K562 (cell line): ENCODE measurements around the gene TRIP6. TPM values are rescaled to one million over a fixed set of nuclear protein-coding genes. Genes with fewer than 3 reads are reported as not detected.

Experiments used
- ATF1 ChIP-seq, 2 experiments: fragments of 450-650 bp in 1 of 2; IDR thresholded peaks; 2 replicates each; pipeline ENCODE4 v1.6.1; 2016; ENCODE audit warnings: missing compliant biosample characterization in 1 of 2, missing genetic modification characterization in 1 of 2
- ATF3 ChIP-seq, 2 experiments: fragments of 450-650 bp in 1 of 2; sonication (generic) in 1 of 2; formaldehyde crosslinking in 1 of 2; IDR thresholded peaks in 1 of 2; conservative IDR thresholded peaks in 1 of 2; 2 replicates each; pipeline versions ENCODE4 v1.6.1 to v1.8.1; 2016 to 2023; ENCODE audit warnings: mild to moderate bottlenecking in 2 of 2, moderate library complexity in 2 of 2, inconsistent platforms in 1 of 2, missing genetic modification reagents in 1 of 2
- BCOR ChIP-seq: fragments of 450-650 bp; IDR thresholded peaks from 2 replicates; pipeline ENCODE4 v1.6.1; 2016
- DACH1 ChIP-seq: fragments of 450-650 bp; IDR thresholded peaks from 2 replicates; pipeline ENCODE4 v1.6.1; 2018; ENCODE audit not compliant: partially characterized antibody
- DIDO1 ChIP-seq: fragments of 450-650 bp; IDR thresholded peaks from 2 replicates; pipeline ENCODE4 v1.6.1; 2016; ENCODE audit warnings: low read depth, missing biosample characterization, missing genetic modification characterization
- FUS ChIP-seq: fragments of 200-400 bp; formaldehyde crosslinking; optimal IDR thresholded peaks from 2 replicates; pipeline ENCODE3; 2017; ENCODE audit warnings: low read depth, low read length
- GABPB1 ChIP-seq: sonication (generic); formaldehyde crosslinking; IDR thresholded peaks from 2 replicates; pipeline ENCODE4 v1.8.0; 2022; ENCODE audit warnings: mild to moderate bottlenecking, missing genetic modification reagents
- GTF2A2 ChIP-seq: IDR thresholded peaks from 2 replicates; pipeline ENCODE4 v1.6.1; 2016; ENCODE audit warnings: mild to moderate bottlenecking, missing genetic modification characterization, missing compliant biosample characterization
- HSF4 ChIP-seq: fragments of 250-450 bp; sonication (Bioruptor Pico); IDR thresholded peaks from 2 replicates; pipeline ENCODE4 v2.1.2; 2022; ENCODE audit warnings: mild to moderate bottlenecking, moderate library complexity, borderline replicate concordance
- MXI1 ChIP-seq: IDR thresholded peaks from 2 replicates; pipeline ENCODE4 v1.6.1; 2011; ENCODE audit warnings: low read depth, mild to moderate bottlenecking, improper control_type of control experiment, low read length
- MYC ChIP-seq, 2 experiments: fragments of 250-450 bp in 1 of 2; sonication (Bioruptor Pico) in 1 of 2; IDR thresholded peaks; 2 replicates each; pipeline versions ENCODE4 v1.5.1 to v1.6.1; 2012 to 2021; ENCODE audit warnings: low read depth in 2 of 2, borderline replicate concordance in 1 of 2, improper control_type of control experiment in 1 of 2, low read length in 1 of 2, mild to moderate bottlenecking in 1 of 2, moderate library complexity in 1 of 2
- NEUROD1 ChIP-seq: fragments of 150-350 bp; IDR thresholded peaks from 2 replicates; pipeline ENCODE4 v1.6.1; 2014; ENCODE audit warnings: borderline replicate concordance, low read length, low read depth; ENCODE audit not compliant: partially characterized antibody
- NFATC3 ChIP-seq: fragments of 450-650 bp; IDR thresholded peaks from 2 replicates; pipeline ENCODE4 v1.6.1; 2017; ENCODE audit warnings: mild to moderate bottlenecking
- POLR3G ChIP-seq: IDR thresholded peaks from 2 replicates; pipeline ENCODE4 v1.6.1; 2011; ENCODE audit not compliant: insufficient read length, insufficient replicate concordance; ENCODE audit errors: extremely low read depth
- PRMT5 ChIP-seq: sonication (generic); formaldehyde crosslinking; IDR thresholded peaks from 2 replicates; pipeline ENCODE4 v1.5.0; 2020; ENCODE audit warnings: missing genetic modification reagents
- PRPF4 ChIP-seq: fragments of 200-400 bp; formaldehyde crosslinking; IDR thresholded peaks from one replicate; pipeline ENCODE4 v1.6.1; 2017; ENCODE audit warnings: low read length, low read depth, mild to moderate bottlenecking; ENCODE audit not compliant: insufficient read depth, poor library complexity, severe bottlenecking
- RBM34 ChIP-seq: fragments of 200-400 bp; formaldehyde crosslinking; IDR thresholded peaks from 2 replicates; pipeline ENCODE4 v1.6.1; 2018; ENCODE audit warnings: low read length, borderline replicate concordance; ENCODE audit not compliant: insufficient read depth
- THRB ChIP-seq: fragments of 450-650 bp; formaldehyde crosslinking; conservative IDR thresholded peaks from 2 replicates; pipeline ENCODE4 v1.4.0; 2022; ENCODE audit warnings: mild to moderate bottlenecking, missing genetic modification characterization
- ZBTB1 ChIP-seq: sonication (generic); formaldehyde crosslinking; IDR thresholded peaks from 2 replicates; pipeline ENCODE4 v1.8.1; 2023; ENCODE audit warnings: missing genetic modification reagents, low read depth, mild to moderate bottlenecking, borderline replicate concordance
- ZNF143 ChIP-seq: sonication (generic); formaldehyde crosslinking; IDR thresholded peaks from 2 replicates; pipeline ENCODE4 v1.9.0; 2022; ENCODE audit warnings: mild to moderate bottlenecking, missing genetic modification reagents
- ZNF175 ChIP-seq: fragments of 200-800 bp; sonication (Bioruptor generic); IDR thresholded peaks from 2 replicates; pipeline ENCODE4 v1.6.1; 2016; ENCODE audit warnings: low read depth, mild to moderate bottlenecking, missing genetic modification characterization, missing compliant biosample characterization
- ZNF639 ChIP-seq, 2 experiments: fragments of 200-800 bp in 1 of 2; sonication (Bioruptor generic) in 1 of 2; sonication (generic) in 1 of 2; formaldehyde crosslinking in 1 of 2; IDR thresholded peaks in 1 of 2; conservative IDR thresholded peaks in 1 of 2; 2 replicates each; pipeline versions ENCODE4 v1.5.0 to v1.6.1; 2016 to 2020; ENCODE audit warnings: missing compliant biosample characterization in 1 of 2, missing genetic modification characterization in 1 of 2, missing genetic modification reagents in 1 of 2
- polyA plus RNA-seq, 8 experiments: library from polyadenylated mRNA; depleted of rRNA in 4 of 8; stranded (reverse) in 5 of 8; unstranded in 3 of 8; fragments of >200 nt; fragmentation: Nextera tagmentation in 2 of 8; fragmentation: Illumina TruSeq in 1 of 8; extraction: Ambion mirVana in 2 of 8; extraction: Trizol in 1 of 8; gene quantifications; 2 replicates each; pipeline versions ENCODE4 v1.2.1 to v1.2.3, GENCODE V29; 2011 to 2014; ENCODE audit warnings: inconsistent platforms in 1 of 8, missing spikeins in 1 of 8
- total RNA-seq, 7 experiments: library from RNA; depleted of rRNA in 6 of 7; stranded (reverse); fragments of >200 nt in 6 of 7; fragmentation: Illumina TruSeq in 2 of 7; extraction: Trizol in 2 of 7; gene quantifications; 2 replicates each; pipeline versions ENCODE4 v1.2.1 to v1.2.3, GENCODE V29; 2011 to 2021; ENCODE audit warnings: low replicate concordance in 1 of 7

Gene TRIP6
- total and polyA plus RNA-seq, 9 of the 15 experiments (the other 6 are each of a cell fraction or from before 2014, with no cell fraction given), result 5.9 to 141 (median 54.0) TPM

GRCh38 chr7:100874577-100875355 is 7.6 kb downstream of the TRIP6 start, which contains the start of gene SRRT (continued):
- TF ChIP-seq POLR3G (no peak), FUS (no peak), ZNF175 (CRISPR knock-in tag) (peak; percentile 88), NFATC3 (no peak), GTF2A2 (tag) (no peak), ATF1 (CRISPR knock-in tag; IDR thresholded peaks at IDR 0.05) (no peak), ATF1 (tag; IDR thresholded peaks at IDR 0.05) (peak; percentile 80), DACH1 (no peak), ZNF143 (CRISPR knock-in tag) (peak; percentile 76), RBM34 (no peak), PRMT5 (no peak), DIDO1 (tag) (peak; percentile 69; the same call in 1 of the 2 replicates), ATF3 (IDR thresholded peaks at IDR 0.05) (no peak; the same call in 1 of the 2 replicates), ATF3 (CRISPR knock-in tag; conservative IDR thresholded peaks at IDR 0.05) (peak; percentile 77), MYC (IDR thresholded peaks at IDR 0.05; ENCODE audit: low read depth, low read length) (peak; percentile 93; the same call in 1 of the 2 replicates), MYC (CRISPR knock-in tag; IDR thresholded peaks at IDR 0.05; ENCODE audit: borderline replicate concordance, low read depth) (peak; percentile 83; the same call in 1 of the 2 replicates), ZNF639 (CRISPR knock-in tag; conservative IDR thresholded peaks at IDR 0.05 in 1 of 2, IDR thresholded peaks at IDR 0.05 in 1 of 2) (peak in 1 of 2 experiments; percentile 92; a peak in 2 of 4 replicates), THRB (peak; percentile 87), PRPF4 (no peak), HSF4 (0 out of 2 replicates have a peak, but pooled peaks have one; percentile 24), GABPB1 (CRISPR knock-in tag) (peak; percentile 91), ZBTB1 (CRISPR knock-in tag) (0 out of 2 replicates have a peak, but pooled peaks have one; percentile 16), BCOR (peak; percentile 33; the same call in 1 of the 2 replicates), MXI1 (peak; percentile 64; the same call in 1 of the 2 replicates), NEUROD1 (peak; percentile 84)
